Spleen (tissue), 11 donors: ENCODE measurements around the gene CRELD2. TPM values are rescaled to one million over a fixed set of nuclear protein-coding genes. Genes with fewer than 3 reads are reported as not detected.

Experiments used
- DNase-seq: peaks from one replicate; pipeline ENCODE4 v3.0.0-alpha.2; 2020
- H3K27ac ChIP-seq, 8 donors: fragments of 200-600 bp; sonication (generic) in 7 of 8; 1 replicate in 4 of 8; 2 replicates in 4 of 8; pipeline versions ENCODE4 v1.5.0 to v1.8.0; 2016 to 2021; ENCODE audit warnings: inconsistent platforms in 4 of 8, mild to moderate bottlenecking in 4 of 8, moderate library complexity in 1 of 8
- H3K27me3 ChIP-seq, 7 donors: fragments of 200-600 bp; sonication (generic) in 6 of 7; replicated peaks in 1 of 7; 1 replicate in 4 of 7; 2 replicates in 3 of 7; pipeline versions ENCODE4 v1.5.0 to v1.8.0; 2016 to 2021; ENCODE audit warnings: inconsistent platforms in 3 of 7, mild to moderate bottlenecking in 1 of 7
- H3K36me3 ChIP-seq, 6 donors: fragments of 200-600 bp; sonication (generic) in 5 of 6; 1 replicate in 4 of 6; 2 replicates in 2 of 6; pipeline versions ENCODE4 v1.5.0 to v1.8.0; 2016 to 2021; ENCODE audit warnings: inconsistent platforms in 2 of 6
- H3K4me1 ChIP-seq, 6 donors: fragments of 200-600 bp; sonication (generic) in 5 of 6; 1 replicate in 3 of 6; 2 replicates in 3 of 6; pipeline versions ENCODE4 v1.5.0 to v1.8.0; 2016 to 2021; ENCODE audit warnings: inconsistent platforms in 3 of 6
- H3K4me3 ChIP-seq, 8 donors: fragments of 200-600 bp; sonication (generic) in 7 of 8; 1 replicate in 4 of 8; 2 replicates in 4 of 8; pipeline versions ENCODE4 v1.5.0 to v1.8.0; 2016 to 2021; ENCODE audit warnings: inconsistent platforms in 4 of 8, mild to moderate bottlenecking in 4 of 8, moderate library complexity in 2 of 8
- H3K9me3 ChIP-seq, 8 donors: fragments of 200-600 bp; sonication (generic) in 7 of 8; 1 replicate in 4 of 8; 2 replicates in 4 of 8; pipeline versions ENCODE4 v1.5.0 to v1.8.0; 2016 to 2021; ENCODE audit warnings: inconsistent platforms in 4 of 8
- CTCF ChIP-seq, 11 experiments: fragments of 200-600 bp in 7 of 11; fragments of 450-650 bp in 4 of 11; sonication (generic) in 4 of 11; IDR thresholded peaks in 8 of 11; conservative IDR thresholded peaks in 3 of 11; 1 replicate in 7 of 11; 2 replicates in 4 of 11; pipeline versions ENCODE4 v1.4.0 to v1.8.0; 2016 to 2021; ENCODE audit warnings: antibody characterized with exemption in 11 of 11, inconsistent platforms in 4 of 11, mild to moderate bottlenecking in 1 of 11
- POLR2A ChIP-seq, 3 donors: fragments of 450-650 bp; IDR thresholded peaks; one replicate each; pipeline ENCODE4 v1.5.1; 2017; ENCODE audit warnings: antibody characterized with exemption in 3 of 3, mild to moderate bottlenecking in 1 of 3
- POLR2AphosphoS5 ChIP-seq, 3 donors: sonication (generic); formaldehyde crosslinking; IDR thresholded peaks; one replicate each; pipeline ENCODE4 v1.5.1; 2017; ENCODE audit warnings: antibody characterized with exemption in 3 of 3
- WGBS, 5 donors: extraction: QIAGEN DNeasy Blood & Tissue Kit in 3 of 5; methylation state at CpG; one replicate each; pipeline versions ENCODE4 v1.1.5 to v1.1.7; 2013 to 2018; 5-methylcytosine and 5-hydroxymethylcytosine counted together
- intact Hi-C: fragments of 100-400 bp; cut with DNase I; formaldehyde crosslinking; loops from one replicate; pipeline ENCODE4 v1.15.0; 2023; ENCODE audit warnings: low total_unique reads
- polyA plus RNA-seq, 3 donors: library from polyadenylated mRNA; stranded (reverse); fragments of 200-250 nt; gene quantifications; one replicate each; pipeline ENCODE4 v1.2.1, GENCODE V29; 2013
- total RNA-seq, 7 donors: library from RNA; depleted of rRNA in 3 of 7; stranded (reverse); fragments of >200 nt in 3 of 7; fragmentation: NEBNext Ultra II Directional in 4 of 7; extraction: Animal tissue kit (Norgen Biotek cat#: 25700) in 4 of 7; gene quantifications; one replicate each; pipeline versions ENCODE4 v1.1.0 to v1.2.1, GENCODE V29; 2016 to 2021
- donor health status: healthy with polysubstance abuse.
- donor health status: DM: no; HTN: no; CAD: no; lungs with moderate emphysema.
- donor health status: DM: no; HTN: no; CAD: no.
- donor health status: Bipolar disorder and iron deficiency.
- donor health status: healthy.
- donor health status: DM: no; HTN: no; CAD: no.
- donor health status: DM: yes; HTN: yes; CAD: no.

Gene CRELD2
- total and polyA plus RNA-seq, 10 donors = 16.2 to 46.3 (median 34.9) TPM

GRCh38 chr22:49916831-49917230, 1.6 kb upstream of the CRELD2 start:
- peak overlapping the region in 2 of 8 donors; percentile 69 to 92 for H3K4me3 ChIP-seq
- H3K9me3 ChIP-seq = no peaks in the 10 kb centered on the region
- H3K4me1 ChIP-seq = peaks cover 9 to 41% (median 26%) of the 10 kb centered on the region in 6 donors
- H3K27me3 ChIP-seq = no peaks in the 10 kb centered on the region
- intact Hi-C loops = loop anchor here (10.0 kb wide), 1 partner anchor 52 kb away; no protein-coding TSS in a partner anchor
- no peak for TF ChIP-seq POLR2A (IDR thresholded peaks at IDR 0.05)
- TF ChIP-seq CTCF (IDR thresholded peaks at IDR 0.05 in 8 of 11, conservative IDR thresholded peaks at IDR 0.05 in 3 of 11) = no peak
- TF ChIP-seq POLR2AphosphoS5 (IDR thresholded peaks at IDR 0.05) = no peak
- peak; percentile 80 for DNase-seq
- H3K27ac ChIP-seq = peak overlapping the region in 2 of 8 donors; percentile 95 to 96
- WGBS, 5 donors = 91 to 94% (median 92%) methylated on average over 6 to 11 of the region's 11 CpGs
- H3K36me3 ChIP-seq = peaks cover 0 to 48% (median 30%) of the 10 kb centered on the region in 6 donors

GRCh38 chr22:49918911-49919881, 762 bp downstream of the CRELD2 start:
- 48 to 65% (median 51%) methylated on average over 25 to 47 of the region's 47 CpGs for WGBS, 5 donors
- H3K27ac ChIP-seq = peak overlapping the region in 6 of 8 donors; percentile 93 to 96 (median 95)
- peak; percentile 79 for DNase-seq
- peak overlapping the region; percentile 69 to 92 (median 76) for H3K4me3 ChIP-seq
- no peaks in the 10 kb centered on the region for H3K27me3 ChIP-seq
- no peaks in the 10 kb centered on the region for H3K9me3 ChIP-seq
- peaks cover 0 to 31% (median 11%) of the 10 kb centered on the region in 6 donors for H3K36me3 ChIP-seq
- H3K4me1 ChIP-seq = peaks cover 9 to 41% (median 26%) of the 10 kb centered on the region in 6 donors
- intact Hi-C loops = loop anchor here (10.0 kb wide), 1 partner anchor 54 kb away; no protein-coding TSS in a partner anchor
- TF ChIP-seq CTCF (IDR thresholded peaks at IDR 0.05 in 8 of 11, conservative IDR thresholded peaks at IDR 0.05 in 3 of 11) = no peak
- TF ChIP-seq POLR2AphosphoS5 (IDR thresholded peaks at IDR 0.05) = no peak
- no peak for TF ChIP-seq POLR2A (IDR thresholded peaks at IDR 0.05)

DNA sequence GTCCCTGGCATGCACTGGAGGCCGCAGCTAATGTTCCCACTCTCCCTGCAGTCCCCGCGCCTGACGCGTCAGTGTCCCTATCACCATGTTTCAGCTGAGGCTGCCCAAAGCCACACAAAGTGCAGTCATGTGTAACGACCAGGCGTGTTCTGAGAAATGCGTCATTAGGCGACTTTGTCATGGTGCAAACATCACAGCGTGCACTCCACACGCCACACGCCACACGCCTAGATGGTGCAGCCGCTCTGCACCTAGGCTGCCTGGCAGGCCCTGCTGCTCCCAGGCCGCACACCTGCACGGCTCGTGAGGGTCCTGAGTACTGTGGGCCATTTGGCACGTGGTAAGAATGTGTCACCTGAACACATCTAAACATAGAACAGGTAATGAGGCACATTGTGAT, 2.4 kb downstream of the CRELD2 start:
- 89 to 95% (median 95%) methylated on average over 17 to 18 of the region's 18 CpGs for WGBS, 5 donors
- no peaks in the 10 kb centered on the region for H3K9me3 ChIP-seq
- H3K4me1 ChIP-seq = peaks cover 9 to 47% (median 35%) of the 10 kb centered on the region in 6 donors
- H3K36me3 ChIP-seq = peaks cover 0 to 40% (median 11%) of the 10 kb centered on the region in 6 donors
- intact Hi-C loops = loop anchor here (10.0 kb wide), 1 partner anchor 156 kb away; no protein-coding TSS in a partner anchor
- DNase-seq = peak; percentile 49
- H3K27me3 ChIP-seq = no peaks in the 10 kb centered on the region
- H3K27ac ChIP-seq = no peak overlapping the region
- no peak overlapping the region for H3K4me3 ChIP-seq
- TF ChIP-seq POLR2A (IDR thresholded peaks at IDR 0.05) = no peak
- no peak for TF ChIP-seq POLR2AphosphoS5 (IDR thresholded peaks at IDR 0.05)

DNA sequence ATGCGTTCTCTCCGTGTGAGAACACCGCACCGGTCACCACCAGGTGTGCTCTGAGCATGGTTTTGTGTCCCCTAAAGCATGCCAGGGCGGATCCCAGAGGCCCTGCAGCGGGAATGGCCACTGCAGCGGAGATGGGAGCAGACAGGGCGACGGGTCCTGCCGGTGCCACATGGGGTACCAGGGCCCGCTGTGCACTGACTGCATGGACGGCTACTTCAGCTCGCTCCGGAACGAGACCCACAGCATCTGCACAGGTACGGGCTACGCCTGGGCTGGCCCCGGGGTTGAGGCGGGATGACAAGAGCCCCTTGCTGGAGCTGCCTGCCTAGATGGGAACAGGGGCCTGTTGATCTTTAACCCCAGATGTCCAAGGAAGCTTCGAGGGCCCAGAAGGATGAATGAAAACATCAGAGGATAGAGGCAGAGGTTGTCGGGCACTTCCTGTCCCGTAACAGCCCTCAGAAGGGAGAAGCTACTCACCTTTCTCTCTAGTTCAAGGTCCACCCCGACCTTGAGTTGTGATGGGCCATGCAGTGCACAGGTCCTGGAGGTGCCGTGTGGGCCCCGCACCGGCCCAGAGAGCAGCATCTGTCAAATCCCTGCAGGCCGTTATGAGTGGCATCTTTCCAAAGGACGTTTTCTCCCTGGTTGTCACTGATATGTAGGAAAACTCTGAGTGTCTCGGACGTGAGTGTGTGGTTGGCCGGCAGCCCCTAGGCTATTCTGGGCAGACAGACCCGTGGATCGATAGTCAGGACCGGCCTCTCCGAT, 3.3 kb downstream of the CRELD2 start:
- Histone ChIP-seq H3K36me3 (peaks cover 0 to 44% (median 11%) of the 10 kb centered on the region in 6 donors), H3K4me3 (no peak overlapping the region), H3K4me1 (peaks cover 9 to 48% (median 38%) of the 10 kb centered on the region in 6 donors), H3K27ac (no peak overlapping the region), H3K27me3 (no peaks in the 10 kb centered on the region), H3K9me3 (no peaks in the 10 kb centered on the region)
- intact Hi-C loops = loop anchor here (10.0 kb wide), 1 partner anchor 157 kb away; no protein-coding TSS in a partner anchor
- DNase-seq = peak; percentile 80
- WGBS, 5 donors = 87 to 96% (median 94%) methylated on average over 22 to 35 of the region's 35 CpGs
- TF ChIP-seq POLR2A (IDR thresholded peaks at IDR 0.05) (no peak), CTCF (IDR thresholded peaks at IDR 0.05 in 8 of 11, conservative IDR thresholded peaks at IDR 0.05 in 3 of 11) (no peak), POLR2AphosphoS5 (IDR thresholded peaks at IDR 0.05) (no peak)
